Thoracic aorta (tissue), 2 donors: ENCODE results near the gene CRTAC1. TPM values are rescaled to one million over a fixed set of nuclear protein-coding genes. Genes with fewer than 3 reads are reported as not detected.

Experiments
- ATAC-seq: fragments of 150-250 bp; one replicate; pipeline ENCODE4 v1.8.0; 2017; ENCODE audit warnings: low read depth; ENCODE audit not compliant: insufficient number of reproducible peaks, low FRiP score
- DNase-seq: peaks from one replicate; pipeline ENCODE4 v3.0.0-alpha.2; 2020; ENCODE audit warnings: low spot score
- H3K27ac ChIP-seq, 2 donors: fragments of 200-600 bp; sonication (generic); 1 replicate in 1 of 2; 2 replicates in 1 of 2; pipeline ENCODE4 v1.5.1; 2016; ENCODE audit warnings: mild to moderate bottlenecking in 2 of 2, moderate library complexity in 2 of 2
- H3K27me3 ChIP-seq: fragments of 200-600 bp; sonication (generic); replicated peaks from 2 replicates; pipeline ENCODE4 v1.6.0; 2016; ENCODE audit warnings: mild to moderate bottlenecking; ENCODE audit not compliant: insufficient read depth
- H3K36me3 ChIP-seq: fragments of 200-600 bp; sonication (generic); one replicate; pipeline ENCODE4 v1.5.1; 2016
- H3K4me1 ChIP-seq, 2 donors: fragments of 200-600 bp; sonication (generic); 1 replicate in 1 of 2; 2 replicates in 1 of 2; pipeline versions ENCODE4 v1.5.1 to v1.6.0; 2016; ENCODE audit warnings: low read depth in 2 of 2, mild to moderate bottlenecking in 1 of 2; ENCODE audit not compliant: control insufficient read depth in 1 of 2
- H3K4me3 ChIP-seq: fragments of 200-600 bp; sonication (generic); 2 replicates; pipeline ENCODE4 v1.5.1; 2016; ENCODE audit warnings: mild to moderate bottlenecking
- H3K9me3 ChIP-seq: fragments of 200-600 bp; sonication (generic); 2 replicates; pipeline ENCODE4 v1.5.1; 2016
- CTCF ChIP-seq: fragments of 200-600 bp; sonication (generic); IDR thresholded peaks from one replicate; pipeline ENCODE4 v1.5.1; 2019; ENCODE audit warnings: antibody characterized with exemption
- total RNA-seq, 2 donors: library from RNA; depleted of rRNA; stranded (reverse); fragments of >200 nt; gene quantifications; one replicate each; pipeline versions ENCODE4 v1.1.0 to v1.2.3, GENCODE V29; 2016

The CRTAC1 gene
- total RNA-seq, 2 donors from 2014 or later = 4.3 to 5.2 TPM

- no peaks in the 10 kb centered on the region for H3K4me1 ChIP-seq
- no peaks in the 10 kb centered on the region for H3K27me3 ChIP-seq
- H3K27ac ChIP-seq = no peak overlapping the region
- no peaks in the 10 kb centered on the region for H3K9me3 ChIP-seq
- TF ChIP-seq CTCF = no peak
- ATAC-seq = no peak
- DNase-seq = no peak
- no peaks in the 10 kb centered on the region for H3K36me3 ChIP-seq
- H3K4me3 ChIP-seq = no peak overlapping the region
Observed at GRCh38 chr10:98055841-98056516, 25.6 kb upstream of the CRTAC1 start.

DNA sequence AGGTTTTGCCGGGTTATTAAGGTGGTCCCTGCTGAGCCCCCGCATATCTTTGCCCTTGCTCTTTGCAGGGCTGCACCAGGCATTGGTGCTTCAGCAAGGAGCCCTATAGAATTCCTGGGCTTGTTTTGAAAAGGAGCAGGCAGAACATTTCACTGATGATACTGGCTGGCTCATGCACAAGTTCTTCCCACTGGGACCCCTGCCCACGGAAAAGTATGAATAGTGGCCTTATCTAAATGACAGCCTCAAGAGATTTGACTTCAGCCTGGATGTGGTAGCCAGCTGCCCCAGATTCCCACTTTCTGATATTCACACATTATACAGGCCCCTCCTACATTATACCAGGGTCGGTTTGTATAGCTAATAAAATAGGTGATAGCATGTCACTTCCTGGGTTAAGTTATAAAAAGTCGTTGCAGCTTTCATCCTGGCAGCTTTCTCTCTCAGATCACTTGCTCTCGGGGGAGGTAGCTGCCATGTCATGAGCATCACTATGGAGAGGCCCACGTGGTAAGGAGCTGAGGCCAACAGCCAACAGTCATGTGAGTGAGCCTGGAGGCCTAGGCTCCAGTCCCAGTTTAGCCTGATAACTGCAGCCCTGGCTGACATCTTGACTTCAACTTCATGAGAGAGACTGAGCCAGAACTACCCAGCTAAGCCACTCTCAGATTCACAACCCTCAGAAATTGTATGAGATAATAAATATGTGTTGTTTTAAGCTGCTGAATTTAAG, 16.8 kb upstream of the CRTAC1 start:
- H3K9me3 ChIP-seq = no peaks in the 10 kb centered on the region
- no peaks in the 10 kb centered on the region for H3K4me1 ChIP-seq
- H3K4me3 ChIP-seq = no peak overlapping the region
- no peak for ATAC-seq
- no peak for DNase-seq
- no peak overlapping the region for H3K27ac ChIP-seq
- no peaks in the 10 kb centered on the region for H3K36me3 ChIP-seq
- TF ChIP-seq CTCF = no peak
- H3K27me3 ChIP-seq = no peaks in the 10 kb centered on the region

DNA sequence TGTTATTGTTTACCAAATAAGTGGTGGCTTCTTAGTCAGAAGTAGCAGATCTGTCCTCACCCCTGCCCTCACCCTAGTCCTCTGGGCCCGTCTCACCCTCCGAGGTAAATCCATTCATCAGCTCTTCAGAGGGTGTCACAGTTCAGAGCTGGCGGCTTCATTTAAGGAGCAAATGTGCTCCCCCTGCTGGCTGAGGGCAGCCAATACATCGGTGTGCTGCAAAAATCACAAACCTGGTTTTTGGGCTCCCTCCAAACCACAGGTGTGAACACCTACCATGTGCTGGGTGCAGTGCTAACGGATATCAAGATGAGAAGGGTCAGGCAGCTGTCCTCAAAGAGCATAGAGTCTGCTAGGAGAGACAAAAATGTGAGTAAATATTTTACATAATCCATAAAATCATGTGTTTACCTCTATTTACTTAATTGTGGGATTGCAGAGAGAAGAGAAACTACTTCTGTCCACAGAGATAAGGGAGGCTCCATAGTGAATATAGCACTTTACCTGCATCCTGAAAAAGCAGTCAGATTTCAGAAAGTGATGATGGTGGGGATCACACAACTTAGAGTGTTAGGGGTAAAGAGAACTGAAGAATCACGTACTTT, 15.5 kb upstream of the CRTAC1 start:
- DNase-seq (peak; percentile 12), ATAC-seq (no peak)
- no peaks in the 10 kb centered on the region for H3K4me1 ChIP-seq
- no peaks in the 10 kb centered on the region for H3K36me3 ChIP-seq
- no peak overlapping the region for H3K4me3 ChIP-seq
- no peak overlapping the region for H3K27ac ChIP-seq
- H3K27me3 ChIP-seq = no peaks in the 10 kb centered on the region
- peak; percentile 72 for TF ChIP-seq CTCF
- H3K9me3 ChIP-seq = no peaks in the 10 kb centered on the region

GRCh38 chr10:98041352-98042043, 11.1 kb upstream of the CRTAC1 start:
- H3K9me3 ChIP-seq = no peaks in the 10 kb centered on the region
- no peaks in the 10 kb centered on the region for H3K36me3 ChIP-seq
- DNase-seq = no peak
- H3K4me3 ChIP-seq = no peak overlapping the region
- H3K27ac ChIP-seq = no peak overlapping the region
- ATAC-seq = no peak
- H3K27me3 ChIP-seq = no peaks in the 10 kb centered on the region
- TF ChIP-seq CTCF = peak; percentile 52
- H3K4me1 ChIP-seq = no peaks in the 10 kb centered on the region
